HG03039 (cell line): Measurements from ENCODE around the gene MCUR1.

Experiments
- ATAC-seq: cut with Tn5 transposase; IDR thresholded peaks from one replicate; pipeline ENCODE4 v1.9.1; 2021; ENCODE audit warnings: mild to moderate bottlenecking, moderate library complexity; ENCODE audit not compliant: unreplicated experiment

The MCUR1 gene

DNA sequence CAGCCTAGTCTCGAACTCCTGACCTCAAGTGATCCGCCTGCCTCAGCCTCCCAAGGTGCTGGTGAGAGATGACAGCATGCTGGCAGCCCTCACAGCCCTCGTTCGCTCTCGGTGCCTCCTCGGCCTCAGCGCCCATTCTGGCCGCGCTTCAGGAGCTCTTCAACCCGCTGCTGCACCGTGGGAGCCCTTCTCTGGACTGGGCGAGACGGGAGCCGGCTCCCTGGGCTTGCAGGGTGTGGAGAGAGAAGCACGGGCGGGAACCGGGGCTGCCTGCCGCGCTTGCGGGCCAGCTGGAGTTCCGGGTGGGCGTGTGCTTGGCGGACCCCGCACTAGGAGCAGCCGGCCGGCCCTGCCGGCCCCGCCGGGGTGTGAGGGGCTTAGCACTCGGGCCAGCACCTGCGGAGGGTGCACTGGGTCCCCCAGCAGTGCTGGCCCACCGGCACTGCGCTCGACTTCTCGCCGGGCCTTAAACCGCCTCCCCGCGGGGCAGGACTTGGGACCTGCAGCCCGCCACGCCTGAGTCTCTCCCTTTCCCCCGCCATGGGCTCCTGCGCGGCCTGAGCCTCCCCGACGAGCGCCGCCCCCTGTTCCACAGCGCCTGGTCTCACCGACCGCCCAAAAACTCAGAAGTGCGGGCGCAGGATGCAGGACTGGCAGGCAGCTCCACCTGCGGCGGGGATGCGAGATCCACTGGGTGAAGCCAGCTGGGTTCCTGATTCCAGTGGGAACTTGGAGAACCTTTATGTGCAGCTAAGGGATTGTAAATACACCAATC lies 71.2 kb downstream of the MCUR1 start:
- no peak for ATAC-seq

DNA sequence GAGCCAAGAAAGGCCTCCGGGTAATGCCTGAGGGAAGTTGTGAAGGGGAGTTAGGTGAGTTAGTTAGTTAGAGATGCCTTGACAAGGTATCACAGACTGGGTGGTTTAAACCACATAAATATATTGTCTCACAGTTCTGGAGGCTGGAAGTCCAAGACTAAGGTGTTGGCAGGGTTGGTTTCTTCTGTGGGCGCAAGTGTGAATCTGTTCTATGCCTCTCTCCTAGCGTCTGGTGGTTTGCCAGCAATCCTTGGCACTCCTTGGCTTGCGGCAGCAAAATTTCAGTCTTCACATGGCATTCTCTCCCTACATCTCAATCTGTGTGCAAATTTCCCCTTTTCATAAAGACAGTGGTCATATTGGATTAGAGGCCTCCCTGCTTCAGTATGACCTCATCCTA lies 73.0 kb downstream of the MCUR1 start:
- ATAC-seq = no peak
